Measurements from ENCODE around the gene MKS1.

MKS1 gene

GRCh38 chr17:58244963-58245362, 25.9 kb upstream of the MKS1 start:
- no peak for DNase-seq (ENCODE audit: low read depth)

GRCh38 chr17:58242171-58242784, 23.2 kb upstream of the MKS1 start:
- no peak for DNase-seq (ENCODE audit: low read depth)

GRCh38 chr17:58239987-58240386, 20.9 kb upstream of the MKS1 start:
- DNase-seq (ENCODE audit: low read depth), result no peak

- no peak for DNase-seq (ENCODE audit: low read depth)
Observed at GRCh38 chr17:58238147-58238634, 19.1 kb upstream of the MKS1 start, which contains the start of gene LPO. TSS of gene LPO (plus strand) at chr17:58238584. CDS start at chr17:58242980, 4,396 bp downstream.

- no peak for DNase-seq (ENCODE audit: low read depth)
Observed at GRCh38 chr17:58236394-58236793, 17.3 kb upstream of the MKS1 start.

- no peak for DNase-seq (ENCODE audit: low read depth)
Observed at GRCh38 chr17:58235821-58236220, 16.8 kb upstream of the MKS1 start.

- no peak for DNase-seq (ENCODE audit: low read depth)
Observed at GRCh38 chr17:58234512-58234911, 15.5 kb upstream of the MKS1 start.

GRCh38 chr17:58233543-58233942, 14.5 kb upstream of the MKS1 start:
- no peak for DNase-seq (ENCODE audit: low read depth)

GRCh38 chr17:58232707-58233156, 13.7 kb upstream of the MKS1 start:
- DNase-seq (ENCODE audit: low read depth), result peak; percentile 16

GRCh38 chr17:58231641-58232040, 12.6 kb upstream of the MKS1 start:
- DNase-seq (ENCODE audit: low read depth), result peak; percentile 17

GRCh38 chr17:58229881-58230280, 10.8 kb upstream of the MKS1 start:
- no peak for DNase-seq (ENCODE audit: low read depth)

- no peak for DNase-seq (ENCODE audit: low read depth)
Observed at GRCh38 chr17:58229384-58229783, 10.3 kb upstream of the MKS1 start.

- no peak for DNase-seq (ENCODE audit: low read depth)
Observed at GRCh38 chr17:58228679-58229078, 9.6 kb upstream of the MKS1 start.

- no peak for DNase-seq (ENCODE audit: low read depth)
Observed at GRCh38 chr17:58227733-58228132, 8.7 kb upstream of the MKS1 start.

GRCh38 chr17:58224315-58224714, 5.3 kb upstream of the MKS1 start:
- peak; percentile 17 for DNase-seq (ENCODE audit: low read depth)

GRCh38 chr17:58219789-58220183, 731 bp upstream of the MKS1 start:
- no peak for DNase-seq (ENCODE audit: low read depth)

- no peak for DNase-seq (ENCODE audit: low read depth)
Observed at GRCh38 chr17:58217766-58218165, 1.3 kb downstream of the MKS1 start.

GRCh38 chr17:58215685-58216084, 3.4 kb downstream of the MKS1 start:
- no peak for DNase-seq (ENCODE audit: low read depth)

- no peak for DNase-seq (ENCODE audit: low read depth)
Observed at GRCh38 chr17:58210922-58211321, 8.1 kb downstream of the MKS1 start.

GRCh38 chr17:58208344-58208743, 10.7 kb downstream of the MKS1 start:
- DNase-seq (ENCODE audit: low read depth), result no peak

- no peak for DNase-seq (ENCODE audit: low read depth)
Observed at GRCh38 chr17:58207451-58207850, 11.6 kb downstream of the MKS1 start.

- no peak for DNase-seq (ENCODE audit: low read depth)
Observed at GRCh38 chr17:58205936-58206335, 13.1 kb downstream of the MKS1 start.

GRCh38 chr17:58204796-58205195, 14.3 kb downstream of the MKS1 start:
- no peak for DNase-seq (ENCODE audit: low read depth)

- DNase-seq (ENCODE audit: low read depth), result no peak
Observed at GRCh38 chr17:58202859-58203258, 16.2 kb downstream of the MKS1 start.
